Nephron progenitor cell (in vitro differentiated cells): ENCODE measurements around the gene FGF2.

Experiments used
- DNase-seq: peaks from one replicate; pipeline ENCODE4 v3.0.0; 2021
- H3K27ac Mint-ChIP-seq: 2 replicates; pipeline ENCODE4 v1.8.0; 2021; ENCODE audit warnings: mild to moderate bottlenecking, moderate library complexity, mixed read lengths
- H3K27me3 Mint-ChIP-seq: 2 replicates; pipeline ENCODE4 v1.8.0; 2021; ENCODE audit warnings: mild to moderate bottlenecking, low read depth, mixed read lengths; ENCODE audit not compliant: poor library complexity
- H3K36me3 Mint-ChIP-seq: 2 replicates; pipeline ENCODE4 v1.8.0; 2021; ENCODE audit warnings: low read depth, mixed read lengths
- H3K4me1 Mint-ChIP-seq: 2 replicates; pipeline ENCODE4 v1.8.0; 2021; ENCODE audit warnings: mixed read lengths
- H3K4me3 Mint-ChIP-seq: 2 replicates; pipeline ENCODE4 v1.8.0; 2021; ENCODE audit warnings: mild to moderate bottlenecking, moderate library complexity, mixed read lengths
- H3K9me3 Mint-ChIP-seq: 2 replicates; pipeline ENCODE4 v1.8.0; 2021; ENCODE audit warnings: mild to moderate bottlenecking, moderate library complexity, mixed read lengths
- CTCF ChIP-seq: fragments of 200-600 bp; sonication (generic); IDR thresholded peaks from 2 replicates; pipeline ENCODE4 v1.5.0; 2021; ENCODE audit warnings: antibody characterized with exemption

Gene FGF2

GRCh38 chr4:122816476-122816875 lies 10.2 kb upstream of the FGF2 start:
- Mint-ChIP-seq H3K4me3 (no peak overlapping the region), H3K36me3 (no peaks in the 10 kb centered on the region), H3K27me3 (no peaks in the 10 kb centered on the region), H3K9me3 (peaks cover 9% of the 10 kb centered on the region), H3K4me1 (no peaks in the 10 kb centered on the region), H3K27ac (no peak overlapping the region)
- no peak for DNase-seq
- TF ChIP-seq CTCF: no peak

GRCh38 chr4:122819708-122820449 lies 6.8 kb upstream of the FGF2 start:
- no peak overlapping the region for H3K27ac Mint-ChIP-seq
- H3K9me3 Mint-ChIP-seq: no peaks in the 10 kb centered on the region
- no peak for DNase-seq
- no peaks in the 10 kb centered on the region for H3K36me3 Mint-ChIP-seq
- no peak for TF ChIP-seq CTCF
- H3K4me3 Mint-ChIP-seq: no peak overlapping the region
- H3K4me1 Mint-ChIP-seq: no peaks in the 10 kb centered on the region
- H3K27me3 Mint-ChIP-seq: no peaks in the 10 kb centered on the region

- TF ChIP-seq CTCF: no peak
- Mint-ChIP-seq H3K4me3 (no peak overlapping the region), H3K27ac (no peak overlapping the region), H3K27me3 (no peaks in the 10 kb centered on the region), H3K4me1 (peaks cover 5% of the 10 kb centered on the region), H3K9me3 (no peaks in the 10 kb centered on the region), H3K36me3 (no peaks in the 10 kb centered on the region)
- no peak for DNase-seq
Observed at GRCh38 chr4:122821092-122821491, 5.5 kb upstream of the FGF2 start.

GRCh38 chr4:122822466-122822865 lies 4.2 kb upstream of the FGF2 start:
- no peak for DNase-seq
- Mint-ChIP-seq H3K36me3 (no peaks in the 10 kb centered on the region), H3K9me3 (no peaks in the 10 kb centered on the region), H3K4me1 (peaks cover 7% of the 10 kb centered on the region), H3K27me3 (no peaks in the 10 kb centered on the region), H3K27ac (no peak overlapping the region), H3K4me3 (no peak overlapping the region)
- TF ChIP-seq CTCF: no peak

GRCh38 chr4:122823476-122823875 lies 3.2 kb upstream of the FGF2 start:
- H3K4me1 Mint-ChIP-seq: peaks cover 17% of the 10 kb centered on the region
- H3K9me3 Mint-ChIP-seq: no peaks in the 10 kb centered on the region
- DNase-seq: no peak
- no peak overlapping the region for H3K27ac Mint-ChIP-seq
- no peak overlapping the region for H3K4me3 Mint-ChIP-seq
- peaks cover 5% of the 10 kb centered on the region for H3K36me3 Mint-ChIP-seq
- no peak for TF ChIP-seq CTCF
- peaks cover 10% of the 10 kb centered on the region for H3K27me3 Mint-ChIP-seq

- Mint-ChIP-seq H3K27ac (no peak overlapping the region), H3K9me3 (no peaks in the 10 kb centered on the region), H3K4me1 (peaks cover 25% of the 10 kb centered on the region), H3K27me3 (peaks cover 20% of the 10 kb centered on the region), H3K4me3 (no peak overlapping the region), H3K36me3 (peaks cover 10% of the 10 kb centered on the region)
- no peak for DNase-seq
- TF ChIP-seq CTCF: no peak
Observed at GRCh38 chr4:122824616-122825015, 2.0 kb upstream of the FGF2 start.
